H1 (cell line): ENCODE data around the gene CUEDC2. TPM values are rescaled to one million over a fixed set of nuclear protein-coding genes. Genes with fewer than 3 reads are reported as not detected.

Experiments
- CHD7 ChIP-seq: fragments of 300-600 bp; sonication (generic); IDR thresholded peaks from 2 replicates; pipeline ENCODE4 v1.7.1; 2012; ENCODE audit warnings: low read length, moderate library complexity, mild to moderate bottlenecking, inconsistent platforms; ENCODE audit not compliant: insufficient replicate concordance
- polyA plus RNA-seq, 7 experiments: library from polyadenylated mRNA; depleted of rRNA in 3 of 7; stranded (reverse) in 5 of 7; unstranded in 2 of 7; fragments of >200 nt in 5 of 7; fragments of 200-250 nt in 2 of 7; gene quantifications; 1 replicate in 5 of 7; 2 replicates in 1 of 7; 4 replicates in 1 of 7; pipeline versions ENCODE4 v1.2.1 to v1.2.3, GENCODE V29; 2011 to 2013; ENCODE audit warnings: missing spikeins in 2 of 7, mixed read lengths in 2 of 7
- total RNA-seq: library from RNA; stranded (reverse); fragmentation: NEBNext Ultra II Directional; extraction: Animal tissue kit (Norgen Biotek cat#: 25700); gene quantifications from 2 replicates; pipeline ENCODE4 v1.2.1, GENCODE V29; 2021

The CUEDC2 gene
- total and polyA plus RNA-seq, 2 of the 8 experiments (the other 6 are each of a cell fraction or from before 2014, with no cell fraction given): 41.7 to 55.2 TPM

DNA sequence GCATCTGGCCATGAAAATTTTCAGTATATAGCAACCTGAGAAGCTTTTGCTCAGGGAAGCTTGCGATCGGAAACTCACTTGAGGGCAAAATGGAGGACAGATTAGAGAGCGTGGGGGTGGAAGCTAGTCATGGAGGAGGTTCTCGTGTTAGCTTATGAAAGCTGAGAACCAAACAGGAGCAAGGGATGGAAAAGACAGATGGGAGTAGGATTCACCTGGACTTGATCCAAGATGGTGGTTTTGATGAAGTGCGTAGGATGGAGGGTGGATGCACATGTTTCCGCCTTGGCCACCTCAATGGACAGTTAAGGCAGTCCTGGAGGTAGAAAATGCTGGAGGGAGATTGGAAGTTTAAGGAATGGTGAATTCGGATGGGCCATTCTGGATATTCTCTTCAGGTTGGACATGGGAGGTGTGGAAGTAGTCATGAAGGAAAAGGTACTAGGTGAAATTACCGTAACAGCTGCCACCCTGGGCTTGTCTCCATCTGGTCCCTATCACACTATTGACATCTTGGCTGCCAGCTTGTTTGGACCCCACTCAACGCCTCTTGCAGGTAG is 25.3 kb upstream of the CUEDC2 start (continued):
- no peak for TF ChIP-seq CHD7
- TF ChIP-seq, all 59 proteins: peak for 0
